ENCODE measurements around the gene CCDC60.

Gene CCDC60

GRCh38 chr12:119384340-119384739 lies 49.8 kb downstream of the CCDC60 start:
- no peak for DNase-seq (ENCODE audit: low read depth)

DNA sequence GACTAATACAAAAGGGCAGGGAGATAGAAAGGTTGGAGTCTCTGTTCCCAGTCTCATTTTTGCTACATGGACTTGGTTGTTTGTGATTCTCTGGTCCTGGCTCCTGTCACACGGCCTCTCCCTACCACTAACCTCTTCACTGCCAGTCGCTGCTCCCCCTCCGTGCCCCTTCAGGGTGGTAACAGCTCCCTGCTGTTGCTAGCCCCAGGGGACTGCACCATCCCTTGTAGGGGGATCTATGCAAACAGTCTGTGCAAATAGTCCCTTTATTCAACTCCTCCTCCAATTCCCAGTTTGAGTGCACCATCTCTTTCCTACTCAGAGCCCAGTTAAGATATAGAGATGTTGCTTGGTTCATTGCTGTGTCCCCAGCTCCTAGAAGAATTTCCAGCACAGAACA lies 51.1 kb downstream of the CCDC60 start:
- no peak for DNase-seq (ENCODE audit: low read depth)

GRCh38 chr12:119389687-119390086 lies 55.2 kb downstream of the CCDC60 start:
- DNase-seq (ENCODE audit: low read depth), result no peak

DNA sequence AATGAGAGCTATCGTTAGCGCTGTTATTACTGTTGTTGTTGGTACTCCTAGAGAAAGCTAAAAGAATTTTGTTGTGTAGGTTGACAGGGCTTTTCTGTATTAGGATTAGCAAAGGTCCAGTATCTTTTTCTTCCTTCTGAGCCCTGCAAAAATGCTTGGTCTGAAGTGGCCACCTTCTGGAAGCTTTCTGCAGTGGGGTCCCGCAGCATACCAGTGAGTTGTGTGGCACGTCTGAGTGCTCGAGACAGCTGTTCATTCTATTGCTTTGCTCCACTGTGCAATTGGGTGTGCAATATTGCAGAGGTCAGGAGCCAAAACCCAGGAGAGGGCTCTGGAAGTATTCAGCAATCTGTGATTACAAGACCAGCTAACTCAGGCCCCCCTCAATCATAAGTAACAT lies 57.1 kb downstream of the CCDC60 start:
- DNase-seq (ENCODE audit: low read depth), result no peak

DNA sequence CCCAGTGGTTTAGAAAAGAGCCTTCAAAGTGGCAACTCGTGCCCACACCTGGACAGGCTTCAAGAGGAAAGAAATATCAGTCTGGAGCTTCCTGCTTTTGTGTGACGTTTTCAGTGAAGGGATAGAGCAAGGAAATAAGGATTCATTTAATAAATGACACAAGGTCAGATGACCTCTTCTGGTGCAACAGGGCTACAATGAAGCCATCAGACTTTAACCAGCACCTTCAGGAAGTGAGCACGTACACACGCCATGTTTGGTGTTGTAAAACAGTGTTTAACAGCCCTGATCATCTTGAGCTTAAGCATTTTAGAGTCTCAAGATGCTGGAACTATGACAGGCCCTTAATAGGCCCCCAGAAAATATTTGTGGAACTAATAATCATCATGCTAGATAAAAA lies 59.1 kb downstream of the CCDC60 start:
- DNase-seq (ENCODE audit: low read depth), result no peak

DNA sequence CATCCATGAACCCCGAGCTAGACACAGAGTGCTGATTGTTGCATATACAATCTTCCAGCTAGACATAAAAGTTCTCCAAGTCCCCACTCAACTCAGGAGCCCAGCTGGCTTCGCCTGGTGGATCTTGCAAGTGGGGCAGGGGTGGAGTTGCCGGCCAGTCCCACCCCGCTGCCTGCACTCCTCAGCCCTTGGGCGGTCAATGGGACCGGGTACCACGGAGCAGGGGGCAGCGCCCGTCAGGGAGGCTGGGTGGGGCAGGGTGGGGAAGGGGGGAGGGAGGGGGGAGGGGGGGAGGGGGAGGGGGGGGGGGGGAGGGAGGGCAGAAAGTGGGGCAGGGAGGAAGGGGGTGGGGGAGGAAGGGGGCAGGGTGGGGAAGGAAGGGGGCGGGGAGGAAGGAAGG lies 63.0 kb downstream of the CCDC60 start:
- no peak for DNase-seq (ENCODE audit: low read depth)

DNA sequence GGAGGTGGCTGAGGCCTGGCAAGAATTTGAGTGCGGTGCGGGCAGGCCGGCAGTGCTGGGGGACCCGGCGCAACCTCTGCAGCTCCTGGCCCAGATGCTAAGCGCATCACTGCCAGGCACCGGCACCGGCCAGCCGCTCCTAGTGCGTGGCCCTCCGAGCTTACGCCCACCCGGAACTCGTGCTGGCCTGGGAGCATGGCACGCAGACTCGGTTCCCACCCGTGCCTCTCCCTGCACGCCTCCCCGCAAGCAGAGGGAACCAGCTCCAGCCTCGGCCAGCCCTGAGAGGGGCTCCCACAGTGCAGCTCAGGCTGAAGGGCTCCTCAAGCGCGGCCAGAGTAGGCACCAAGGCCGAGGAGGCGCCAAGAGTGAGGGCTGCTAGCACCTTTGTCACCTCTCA lies 63.7 kb downstream of the CCDC60 start:
- DNase-seq (ENCODE audit: low read depth), result no peak

- DNase-seq (ENCODE audit: low read depth), result no peak
Measured at GRCh38 chr12:119399301-119399700, 64.8 kb downstream of the CCDC60 start.

DNA sequence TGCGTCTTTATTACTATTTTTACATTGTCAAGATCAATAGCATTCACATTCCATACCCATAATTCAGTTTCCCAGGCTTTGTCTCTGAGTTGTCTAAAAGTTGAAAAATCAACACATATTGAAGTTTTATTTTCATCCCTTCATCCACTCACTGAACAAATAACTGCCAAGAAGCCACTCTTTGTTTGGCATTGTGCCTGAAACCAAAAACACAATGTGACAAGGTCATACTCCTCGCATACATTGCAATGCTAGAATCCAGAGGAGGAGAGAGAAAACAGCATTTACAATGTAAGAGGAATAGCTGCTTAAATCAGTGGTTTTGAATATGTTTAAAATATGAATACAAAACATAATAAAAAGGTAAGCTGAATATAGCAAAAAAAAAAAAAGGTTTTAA lies 71.8 kb downstream of the CCDC60 start:
- no peak for DNase-seq (ENCODE audit: low read depth)

DNA sequence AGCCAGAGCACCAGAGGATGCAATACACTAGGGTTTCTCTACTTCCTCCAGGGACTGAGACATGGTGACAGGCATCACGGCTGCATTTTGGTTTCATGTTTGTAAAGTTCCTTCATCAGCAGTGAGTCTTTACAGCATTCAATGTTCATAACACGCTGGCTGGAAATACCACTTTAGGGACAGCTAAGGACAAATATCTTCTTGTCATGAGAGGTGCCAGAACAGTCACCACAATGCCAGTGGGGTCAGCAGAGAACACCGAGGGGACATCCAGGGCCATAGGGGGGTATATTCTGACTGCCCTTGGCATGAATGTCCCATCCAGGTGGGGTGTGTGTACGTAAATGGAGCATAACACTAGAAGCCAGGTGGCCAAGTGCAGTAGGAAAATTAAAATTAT lies 72.3 kb downstream of the CCDC60 start:
- no peak for DNase-seq (ENCODE audit: low read depth)

- no peak for DNase-seq (ENCODE audit: low read depth)
Measured at GRCh38 chr12:119409043-119409442, 74.5 kb downstream of the CCDC60 start.

DNA sequence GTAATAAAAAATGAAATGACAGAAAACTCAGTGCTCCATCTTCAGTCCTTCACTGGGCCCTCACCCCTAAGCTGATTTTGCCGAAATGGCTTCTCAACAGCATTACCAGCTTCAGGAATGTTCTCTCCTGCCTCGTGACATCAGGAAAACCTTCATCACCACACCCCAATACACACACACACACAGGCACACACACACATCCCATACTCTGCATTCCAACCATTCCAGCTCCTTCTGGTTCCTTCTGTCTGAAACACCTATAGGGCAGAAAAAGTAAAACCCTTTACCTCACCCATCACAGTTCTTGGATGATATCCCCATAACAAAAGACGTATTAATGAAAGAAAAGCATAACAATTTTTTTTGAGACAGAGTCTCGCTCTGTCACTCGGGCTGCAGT lies 75.9 kb downstream of the CCDC60 start:
- DNase-seq (ENCODE audit: low read depth), result no peak

DNA sequence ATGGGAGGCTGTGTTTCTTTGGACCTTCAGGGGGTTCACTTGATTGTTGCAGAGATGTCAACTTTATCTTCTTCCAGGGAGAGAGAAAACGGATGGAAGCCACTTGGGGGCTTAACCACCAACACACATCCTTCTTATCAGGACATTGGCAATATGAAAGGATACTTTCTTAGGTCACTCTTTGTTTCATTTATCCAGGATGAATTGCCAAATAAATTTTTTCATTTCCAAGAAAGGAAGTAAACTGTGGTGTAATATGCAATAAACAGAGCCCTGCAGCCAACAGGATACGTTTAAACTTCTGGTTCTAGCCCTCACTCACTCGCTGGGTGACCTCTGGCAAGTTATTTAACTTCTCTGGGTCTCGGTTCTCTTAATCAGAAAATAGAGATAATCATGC lies 77.8 kb downstream of the CCDC60 start:
- no peak for DNase-seq (ENCODE audit: low read depth)

DNA sequence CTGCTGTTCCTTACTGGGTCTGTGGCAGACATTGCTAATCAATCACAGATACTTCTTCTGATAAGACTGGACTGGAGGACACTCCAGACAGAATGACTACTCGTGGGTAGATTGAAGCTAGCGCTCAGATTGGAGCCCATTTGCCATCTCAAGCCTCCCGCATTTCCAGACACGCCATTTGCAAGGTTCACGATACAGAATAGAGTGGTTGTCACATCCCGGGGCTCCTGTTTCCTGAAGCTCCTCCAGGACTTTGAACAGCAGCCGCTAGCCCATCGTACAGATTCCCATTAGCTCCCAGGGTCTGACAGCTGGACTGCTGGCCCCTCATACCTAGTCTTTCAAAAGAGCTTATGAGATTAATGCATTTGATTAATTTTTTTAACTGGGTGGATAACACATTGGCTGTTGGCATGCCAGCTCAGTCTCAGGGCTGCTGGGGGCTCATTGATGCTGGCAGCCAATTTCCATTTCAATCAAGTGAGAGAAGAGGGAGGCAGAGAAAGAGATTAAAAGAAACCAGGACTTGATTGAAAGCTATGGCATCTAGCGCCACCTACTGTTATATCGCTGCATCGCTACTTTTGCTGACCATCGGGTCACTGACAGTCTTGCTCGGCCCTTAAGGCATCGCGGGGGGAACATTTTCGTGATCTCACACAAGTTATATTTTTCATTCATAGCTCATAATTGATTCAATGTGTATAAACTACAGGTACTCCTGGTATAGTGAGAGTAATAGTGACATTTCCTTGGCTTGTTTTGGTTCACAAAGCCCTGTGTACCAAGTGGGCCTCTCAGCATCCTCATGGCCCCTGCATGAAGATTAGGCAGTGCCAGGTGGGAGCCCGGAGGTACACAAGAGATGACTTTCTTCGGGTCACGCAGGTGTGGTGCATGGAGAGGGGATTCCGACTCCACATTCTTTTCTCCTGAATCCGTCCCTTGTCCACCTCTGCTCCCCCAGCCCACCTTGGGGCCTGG lies 78.6 kb downstream of the CCDC60 start:
- peak; percentile 19 for DNase-seq (ENCODE audit: low read depth)

- DNase-seq (ENCODE audit: low read depth), result no peak
Measured at GRCh38 chr12:119415714-119416113, 81.2 kb downstream of the CCDC60 start.

GRCh38 chr12:119417440-119417839 lies 82.9 kb downstream of the CCDC60 start:
- DNase-seq (ENCODE audit: low read depth), result no peak

DNA sequence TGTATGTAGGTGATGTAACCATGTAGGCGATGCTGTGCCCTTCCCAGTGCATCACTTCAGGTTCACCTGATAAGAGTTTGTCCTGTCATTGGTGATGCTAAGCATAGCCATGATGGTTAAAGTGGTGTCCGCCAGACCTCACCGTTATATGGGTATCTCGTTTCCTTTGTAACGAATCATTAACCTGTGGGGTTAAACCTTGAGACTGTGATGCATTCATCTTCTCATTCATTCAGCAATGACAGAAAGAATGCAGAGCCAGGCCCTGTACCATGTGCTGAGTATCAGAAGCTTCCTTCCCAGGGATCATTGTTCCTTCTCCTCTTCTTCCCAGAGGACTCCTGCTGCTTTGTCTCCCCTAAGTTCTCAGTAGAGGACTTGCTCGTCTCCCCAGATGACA lies 84.9 kb downstream of the CCDC60 start:
- no peak for DNase-seq (ENCODE audit: low read depth)

DNA sequence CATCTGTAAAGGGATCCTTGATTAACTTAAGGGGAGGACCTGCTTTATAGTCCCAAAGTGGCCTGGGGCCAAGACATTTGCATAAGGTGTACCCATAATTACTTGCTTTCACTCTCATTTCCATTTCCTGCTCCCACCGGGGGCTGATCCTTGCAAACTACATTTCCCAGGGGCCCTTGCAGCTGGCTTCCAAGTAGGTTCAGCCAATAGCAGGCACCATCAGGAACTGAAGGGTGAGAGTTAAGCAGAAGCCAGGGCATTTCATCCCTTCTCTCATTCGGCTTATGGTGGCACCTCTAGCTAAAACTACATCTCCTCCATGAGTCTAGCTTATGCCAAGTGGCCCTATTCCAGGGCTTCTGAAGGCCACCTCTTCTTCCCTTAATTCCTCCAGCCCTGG lies 88.8 kb downstream of the CCDC60 start:
- no peak for DNase-seq (ENCODE audit: low read depth)

DNA sequence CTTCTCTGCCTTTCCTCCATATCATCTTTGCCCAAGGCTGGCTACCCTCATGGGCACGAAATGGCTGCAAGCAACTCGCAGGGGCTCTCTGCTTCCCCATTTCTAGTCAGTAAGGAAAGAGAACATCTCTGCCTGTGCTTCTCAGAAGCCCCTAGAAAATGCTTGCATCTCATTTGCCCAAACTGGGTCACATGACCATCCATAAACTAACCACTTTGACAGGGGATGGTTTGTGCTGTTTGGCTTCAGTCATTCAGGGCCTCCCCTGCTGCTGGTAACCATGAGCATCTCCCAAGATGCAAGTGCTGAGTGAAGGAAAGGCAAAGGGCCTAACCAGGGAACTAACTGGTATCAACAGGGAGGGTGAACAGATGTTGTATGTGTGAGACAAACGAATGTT lies 91.1 kb downstream of the CCDC60 start:
- no peak for DNase-seq (ENCODE audit: low read depth)

DNA sequence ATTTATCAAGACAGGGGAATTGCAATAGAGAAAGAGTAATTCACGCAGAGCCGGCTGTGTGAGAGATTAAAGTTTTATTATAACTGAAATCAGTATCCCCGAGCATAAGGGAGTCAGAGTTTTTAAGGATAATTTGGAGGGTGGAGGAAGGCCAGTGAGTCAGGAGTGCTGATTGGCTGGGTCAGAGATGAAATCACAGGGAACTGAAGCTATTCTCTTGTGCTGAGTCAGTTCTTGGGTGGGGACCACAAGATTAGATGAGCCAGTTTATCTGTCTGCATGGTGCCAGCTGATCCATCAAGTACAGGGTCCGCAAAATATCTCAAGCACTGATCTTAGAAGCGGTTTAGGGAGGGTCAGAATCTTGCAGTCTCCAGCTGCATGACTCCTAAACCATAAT lies 96.6 kb downstream of the CCDC60 start:
- no peak for DNase-seq (ENCODE audit: low read depth)

DNA sequence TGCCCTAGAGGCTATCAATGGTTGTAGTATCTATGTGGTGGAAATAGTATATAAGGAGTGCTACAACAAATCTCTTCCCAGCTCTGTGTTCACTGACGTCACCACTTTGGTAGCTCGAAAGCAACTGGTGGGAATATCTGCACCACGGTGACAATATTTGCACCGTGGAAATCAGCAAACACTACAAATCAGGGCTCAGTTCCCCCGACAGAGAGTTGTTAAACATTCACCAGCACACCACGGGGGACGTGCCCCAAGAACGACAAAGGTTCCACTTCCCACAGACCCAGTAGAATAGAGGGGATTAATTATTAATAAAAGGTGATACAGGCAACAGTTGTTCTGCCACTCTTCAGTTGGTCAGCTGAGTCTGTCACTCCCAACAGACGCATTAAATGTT lies 98.4 kb downstream of the CCDC60 start:
- no peak for DNase-seq (ENCODE audit: low read depth)

- DNase-seq (ENCODE audit: low read depth), result no peak
Measured at GRCh38 chr12:119440803-119441360, 106.4 kb downstream of the CCDC60 start.

DNA sequence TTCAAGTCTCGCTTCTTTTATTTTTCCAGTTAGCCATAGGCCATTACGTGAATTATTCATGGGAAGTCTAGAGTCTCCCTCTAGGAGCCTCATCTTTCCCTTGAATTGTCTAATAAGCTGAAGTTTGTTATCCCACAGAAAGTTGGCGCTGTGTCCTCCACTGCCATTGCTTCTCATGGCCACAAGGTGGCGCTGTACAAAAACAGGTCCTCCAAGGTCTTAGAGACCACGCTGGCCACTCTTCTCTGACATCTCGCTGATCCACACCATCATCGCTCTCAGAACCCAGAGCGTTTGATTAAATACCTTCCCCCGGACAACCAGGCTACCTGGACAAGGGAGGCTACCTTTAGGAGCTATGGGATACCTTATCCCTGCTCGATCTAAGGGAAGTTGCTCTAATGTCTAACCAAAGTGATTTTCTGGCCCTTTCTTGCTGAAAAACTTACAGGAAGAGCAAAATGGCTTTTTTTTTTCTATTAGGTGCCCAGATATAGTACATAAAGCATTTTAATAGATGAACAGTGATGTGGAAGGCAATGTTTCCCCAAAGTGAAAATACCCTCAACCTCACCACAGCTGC lies 110.0 kb downstream of the CCDC60 start:
- DNase-seq (ENCODE audit: low read depth), result peak; percentile 6

All from stromal cell of bone marrow (primary cell).